Caco-2 (cell line): Measurements from ENCODE around the gene GCSAML. TPM values are rescaled to one million over a fixed set of nuclear protein-coding genes. Genes with fewer than 3 reads are reported as not detected.

Experiments
- BruUV-seq: library from RNA; stranded (reverse); fragments of 400-500 nt; replicated peaks from 2 replicates; lab custom pipeline; 2021; lab: Mats Ljungman, UMichigan
- CTCF ChIA-PET: fragments of 300-600 bp; sonication (Branson Sonifier 250); formaldehyde crosslinking; loops from one replicate; lab custom pipeline; 2022; ENCODE audit warnings: antibody characterized with exemption; lab: Charles Lee
- POLR2A ChIA-PET: fragments of 300-600 bp; sonication (Branson Sonifier 250); formaldehyde crosslinking; loops from one replicate; lab custom pipeline; 2022; ENCODE audit warnings: antibody characterized with exemption; lab: Charles Lee
- DNase-seq, 2 experiments: peaks; one replicate each; pipeline versions ENCODE4 v3.0.0 to v3.0.0-alpha.2; 2020 to 2022
- H3K27me3 ChIP-seq: replicated peaks from 2 replicates; pipeline ENCODE4 v1.6.0; 2011; ENCODE audit warnings: low read length; ENCODE audit not compliant: control insufficient read depth, insufficient read depth
- H3K36me3 ChIP-seq: 2 replicates; pipeline ENCODE4 v1.5.1; 2011; ENCODE audit warnings: low read length; ENCODE audit not compliant: control insufficient read depth, insufficient read depth
- H3K4me1 ChIP-seq: fragments of 250-450 bp; sonication (Bioruptor Pico); 2 replicates; pipeline ENCODE4 v1.5.1; 2020; ENCODE audit warnings: mild to moderate bottlenecking
- H3K4me3 ChIP-seq: 2 replicates; pipeline ENCODE4 v1.5.1; 2011; ENCODE audit warnings: low read depth, mild to moderate bottlenecking, control low read depth, low read length
- H3K9me3 ChIP-seq: fragments of 250-450 bp; sonication (Bioruptor Pico); 2 replicates; pipeline ENCODE4 v1.5.1; 2020; ENCODE audit warnings: mild to moderate bottlenecking, moderate library complexity
- H3K27ac Mint-ChIP-seq: one replicate; pipeline ENCODE4 v1.8.0; 2022; ENCODE audit warnings: mixed read lengths; ENCODE audit not compliant: unreplicated experiment
- H3K27me3 Mint-ChIP-seq: one replicate; pipeline ENCODE4 v1.8.0; 2022; ENCODE audit warnings: mixed read lengths; ENCODE audit not compliant: insufficient read depth, unreplicated experiment
- H3K36me3 Mint-ChIP-seq: one replicate; pipeline ENCODE4 v1.8.0; 2022; ENCODE audit warnings: mild to moderate bottlenecking, mixed read lengths; ENCODE audit not compliant: insufficient read depth, unreplicated experiment
- H3K4me1 Mint-ChIP-seq: one replicate; pipeline ENCODE4 v1.8.0; 2022; ENCODE audit warnings: low read depth, mixed read lengths; ENCODE audit not compliant: unreplicated experiment
- H3K4me3 Mint-ChIP-seq: one replicate; pipeline ENCODE4 v1.8.0; 2022; ENCODE audit warnings: mild to moderate bottlenecking, moderate library complexity, mixed read lengths; ENCODE audit not compliant: unreplicated experiment
- H3K9me3 Mint-ChIP-seq: one replicate; pipeline ENCODE4 v1.8.0; 2022; ENCODE audit warnings: mixed read lengths; ENCODE audit not compliant: unreplicated experiment
- CTCF ChIP-seq, 2 experiments: fragments of 200-600 bp in 1 of 2; IDR thresholded peaks; 1 replicate in 1 of 2; 2 replicates in 1 of 2; pipeline versions ENCODE4 v1.5.1 to v1.8.0; 2011 to 2022; ENCODE audit warnings: antibody characterized with exemption in 1 of 2, control low read depth in 1 of 2, inconsistent platforms in 1 of 2, low read depth in 1 of 2, low read length in 1 of 2, mild to moderate bottlenecking in 1 of 2, moderate library complexity in 1 of 2; ENCODE audit not compliant: insufficient read depth in 1 of 2, severe bottlenecking in 1 of 2, unreplicated experiment in 1 of 2
- intact Hi-C: fragments of 100-400 bp; cut with micrococcal nuclease; formaldehyde crosslinking; loops from one replicate; pipeline ENCODE4 v1.10.0; 2022; ENCODE audit not compliant: unreplicated experiment
- total RNA-seq: library from RNA; stranded (reverse); gene quantifications from 2 replicates; pipeline ENCODE4 v1.2.3, GENCODE V29; 2022

Gene GCSAML
- total RNA-seq, 1 experiment from 2014 or later, result not detected

GRCh38 chr1:247538561-247538960 lies 10.4 kb upstream of the GCSAML start:
- Mint-ChIP-seq H3K27ac (no peak overlapping the region), H3K36me3 (no peaks in the 10 kb centered on the region), H3K4me3 (no peak overlapping the region), H3K9me3 (no peaks in the 10 kb centered on the region), H3K4me1 (no peaks in the 10 kb centered on the region), H3K27me3 (peaks cover 5% of the 10 kb centered on the region)
- CTCF ChIA-PET, result no interaction called here
- TF ChIP-seq CTCF (IDR thresholded peaks at IDR 0.05; ENCODE audit: insufficient read depth in 1 of 2, low read depth in 1 of 2, low read length in 1 of 2, severe bottlenecking in 1 of 2, unreplicated experiment in 1 of 2), result no peak
- no peak overlapping the region for H3K4me3 ChIP-seq
- H3K4me1 ChIP-seq, result no peaks in the 10 kb centered on the region
- intact Hi-C loops, result no loop called here
- POLR2A ChIA-PET, result no interaction called here
- no peaks in the 10 kb centered on the region for H3K27me3 ChIP-seq
- no TSS peak for BruUV-seq
- H3K9me3 ChIP-seq, result no peaks in the 10 kb centered on the region
- no peak for DNase-seq
- no peaks in the 10 kb centered on the region for H3K36me3 ChIP-seq

- POLR2A ChIA-PET, result no interaction called here
- H3K4me1 ChIP-seq, result no peaks in the 10 kb centered on the region
- no peak overlapping the region for H3K4me3 Mint-ChIP-seq
- peaks cover 5% of the 10 kb centered on the region for H3K27me3 Mint-ChIP-seq
- intact Hi-C loops, result no loop called here
- H3K27me3 ChIP-seq, result no peaks in the 10 kb centered on the region
- H3K9me3 ChIP-seq, result no peaks in the 10 kb centered on the region
- no peak for TF ChIP-seq CTCF (IDR thresholded peaks at IDR 0.05; ENCODE audit: insufficient read depth in 1 of 2, low read depth in 1 of 2, low read length in 1 of 2, severe bottlenecking in 1 of 2, unreplicated experiment in 1 of 2)
- CTCF ChIA-PET, result no interaction called here
- BruUV-seq, result no TSS peak
- H3K9me3 Mint-ChIP-seq, result no peaks in the 10 kb centered on the region
- H3K4me3 ChIP-seq, result no peak overlapping the region
- H3K27ac Mint-ChIP-seq, result no peak overlapping the region
- H3K4me1 Mint-ChIP-seq, result no peaks in the 10 kb centered on the region
- H3K36me3 ChIP-seq, result no peaks in the 10 kb centered on the region
- no peak for DNase-seq
- H3K36me3 Mint-ChIP-seq, result no peaks in the 10 kb centered on the region
Observed at GRCh38 chr1:247539215-247539614, 9.7 kb upstream of the GCSAML start.

- Mint-ChIP-seq H3K27me3 (peaks cover 2% of the 10 kb centered on the region), H3K9me3 (no peaks in the 10 kb centered on the region), H3K4me3 (no peak overlapping the region), H3K36me3 (no peaks in the 10 kb centered on the region), H3K4me1 (no peaks in the 10 kb centered on the region), H3K27ac (no peak overlapping the region)
- no TSS peak for BruUV-seq
- no peaks in the 10 kb centered on the region for H3K27me3 ChIP-seq
- H3K4me3 ChIP-seq, result no peak overlapping the region
- no peaks in the 10 kb centered on the region for H3K36me3 ChIP-seq
- no peaks in the 10 kb centered on the region for H3K9me3 ChIP-seq
- intact Hi-C loops, result no loop called here
- no peak for TF ChIP-seq CTCF (IDR thresholded peaks at IDR 0.05; ENCODE audit: insufficient read depth in 1 of 2, low read depth in 1 of 2, low read length in 1 of 2, severe bottlenecking in 1 of 2, unreplicated experiment in 1 of 2)
- no peaks in the 10 kb centered on the region for H3K4me1 ChIP-seq
- ChIA-PET POLR2A (no interaction called here), CTCF (no interaction called here)
- no peak for DNase-seq
Observed at GRCh38 chr1:247540581-247540980, 8.4 kb upstream of the GCSAML start.
